Measurements from ENCODE around the gene BMPR1B. TPM values are rescaled to one million over a fixed set of nuclear protein-coding genes. Genes with fewer than 3 reads are reported as not detected.

BMPR1B gene
- total RNA-seq, 1 donor from 2014 or later, result 9.3 TPM

- Mint-ChIP-seq H3K4me1 (ENCODE audit: unreplicated experiment) (peaks cover 19% of the 10 kb centered on the region), H3K9me3 (no peaks in the 10 kb centered on the region), H3K27me3 (peaks cover 80% of the 10 kb centered on the region), H3K4me3 (peak overlapping the region; percentile 90), H3K27ac (peak overlapping the region; percentile 39), H3K36me3 (no peaks in the 10 kb centered on the region)
- peak; percentile 81 for DNase-seq (ENCODE audit: extremely low spot score, unreplicated experiment)
- TF ChIP-seq, protein P1, sequence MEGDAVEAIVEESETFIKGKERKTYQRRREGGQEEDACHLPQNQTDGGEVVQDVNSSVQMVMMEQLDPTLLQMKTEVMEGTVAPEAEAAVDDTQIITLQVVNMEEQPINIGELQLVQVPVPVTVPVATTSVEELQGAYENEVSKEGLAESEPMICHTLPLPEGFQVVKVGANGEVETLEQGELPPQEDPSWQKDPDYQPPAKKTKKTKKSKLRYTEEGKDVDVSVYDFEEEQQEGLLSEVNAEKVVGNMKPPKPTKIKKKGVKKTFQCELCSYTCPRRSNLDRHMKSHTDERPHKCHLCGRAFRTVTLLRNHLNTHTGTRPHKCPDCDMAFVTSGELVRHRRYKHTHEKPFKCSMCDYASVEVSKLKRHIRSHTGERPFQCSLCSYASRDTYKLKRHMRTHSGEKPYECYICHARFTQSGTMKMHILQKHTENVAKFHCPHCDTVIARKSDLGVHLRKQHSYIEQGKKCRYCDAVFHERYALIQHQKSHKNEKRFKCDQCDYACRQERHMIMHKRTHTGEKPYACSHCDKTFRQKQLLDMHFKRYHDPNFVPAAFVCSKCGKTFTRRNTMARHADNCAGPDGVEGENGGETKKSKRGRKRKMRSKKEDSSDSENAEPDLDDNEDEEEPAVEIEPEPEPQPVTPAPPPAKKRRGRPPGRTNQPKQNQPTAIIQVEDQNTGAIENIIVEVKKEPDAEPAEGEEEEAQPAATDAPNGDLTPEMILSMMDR (conservative IDR thresholded peaks at IDR 0.05), result no peak
Observed at GRCh38 chr4:94758141-94758699, 465 bp downstream of the BMPR1B start.

DNA sequence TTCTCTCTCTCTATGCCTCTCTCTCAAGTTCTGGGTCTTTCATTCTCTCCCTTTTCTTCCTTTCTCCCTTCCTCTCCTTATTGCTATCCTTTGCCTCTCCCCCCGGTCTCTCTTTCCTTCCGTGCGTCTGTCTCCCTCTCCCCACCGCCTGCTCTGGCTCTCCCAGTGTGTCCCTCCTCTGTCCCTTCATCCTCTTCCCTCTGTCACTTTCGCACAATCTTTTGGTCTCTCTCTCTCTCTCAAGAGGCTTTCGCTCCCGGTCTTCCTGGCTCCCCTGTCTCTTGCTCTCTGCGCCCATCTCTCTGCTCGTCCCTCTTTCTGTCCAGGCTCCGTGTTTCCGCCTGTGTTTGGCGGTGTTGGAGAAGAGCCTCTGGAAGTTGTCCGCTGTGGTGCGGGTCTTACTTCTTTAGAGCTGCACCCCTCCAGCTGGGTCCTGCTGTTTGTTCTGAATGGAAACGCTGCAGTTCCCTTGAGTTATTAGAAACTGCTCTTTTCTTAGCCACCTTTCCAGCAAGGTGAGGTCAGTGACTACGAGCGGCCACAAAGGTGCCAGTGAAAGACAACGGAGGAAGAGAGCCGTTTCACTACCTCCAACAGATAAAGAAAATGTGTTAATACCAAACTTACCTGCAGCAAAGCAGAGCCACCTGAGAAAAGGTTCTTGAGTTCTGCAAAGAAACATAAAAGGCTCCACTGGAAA is 1.1 kb downstream of the BMPR1B start:
- no peaks in the 10 kb centered on the region for H3K9me3 Mint-ChIP-seq
- peaks cover 21% of the 10 kb centered on the region for H3K4me1 Mint-ChIP-seq (ENCODE audit: unreplicated experiment)
- no peaks in the 10 kb centered on the region for H3K36me3 Mint-ChIP-seq
- H3K4me3 Mint-ChIP-seq, result peak overlapping the region; percentile 90
- peak overlapping the region; percentile 39 for H3K27ac Mint-ChIP-seq
- H3K27me3 Mint-ChIP-seq, result peaks cover 76% of the 10 kb centered on the region
- TF ChIP-seq, protein P1 (conservative IDR thresholded peaks at IDR 0.05), result no peak
- DNase-seq (ENCODE audit: extremely low spot score, unreplicated experiment), result no peak

DNA sequence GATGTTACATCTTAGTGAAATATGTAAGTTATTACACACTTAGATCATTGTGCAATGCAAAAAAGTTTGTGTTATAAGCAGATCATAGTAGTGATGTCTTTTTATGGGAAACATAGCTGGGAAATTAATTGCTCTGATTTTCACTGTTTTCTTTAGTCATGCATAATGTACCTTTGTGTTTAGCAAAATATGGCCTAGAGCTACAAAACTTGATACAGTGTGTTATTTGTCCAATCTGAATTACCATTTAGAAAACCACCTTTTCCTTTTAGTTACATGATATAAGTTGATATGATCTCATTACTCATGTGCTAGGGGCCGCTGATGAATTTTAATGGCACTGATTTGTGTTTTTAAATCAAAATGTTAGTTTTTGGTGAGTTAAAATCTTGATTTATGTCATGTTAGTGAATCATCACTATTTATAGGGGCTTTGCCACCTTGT is 2.0 kb downstream of the BMPR1B start:
- peaks cover 78% of the 10 kb centered on the region for H3K27me3 Mint-ChIP-seq
- TF ChIP-seq, protein P1 (conservative IDR thresholded peaks at IDR 0.05), result no peak
- H3K4me1 Mint-ChIP-seq (ENCODE audit: unreplicated experiment), result peaks cover 21% of the 10 kb centered on the region
- no peaks in the 10 kb centered on the region for H3K36me3 Mint-ChIP-seq
- H3K9me3 Mint-ChIP-seq, result no peaks in the 10 kb centered on the region
- no peak overlapping the region for H3K27ac Mint-ChIP-seq
- H3K4me3 Mint-ChIP-seq, result peak overlapping the region; percentile 90
- DNase-seq (ENCODE audit: extremely low spot score, unreplicated experiment), result no peak

GRCh38 chr4:94762326-94762725 is 4.6 kb downstream of the BMPR1B start:
- Mint-ChIP-seq H3K27ac (no peak overlapping the region), H3K4me1 (ENCODE audit: unreplicated experiment) (peaks cover 9% of the 10 kb centered on the region), H3K27me3 (peaks cover 54% of the 10 kb centered on the region), H3K9me3 (no peaks in the 10 kb centered on the region), H3K4me3 (no peak overlapping the region), H3K36me3 (no peaks in the 10 kb centered on the region)
- TF ChIP-seq, protein P1 (conservative IDR thresholded peaks at IDR 0.05), result no peak
- DNase-seq (ENCODE audit: extremely low spot score, unreplicated experiment), result no peak

DNA sequence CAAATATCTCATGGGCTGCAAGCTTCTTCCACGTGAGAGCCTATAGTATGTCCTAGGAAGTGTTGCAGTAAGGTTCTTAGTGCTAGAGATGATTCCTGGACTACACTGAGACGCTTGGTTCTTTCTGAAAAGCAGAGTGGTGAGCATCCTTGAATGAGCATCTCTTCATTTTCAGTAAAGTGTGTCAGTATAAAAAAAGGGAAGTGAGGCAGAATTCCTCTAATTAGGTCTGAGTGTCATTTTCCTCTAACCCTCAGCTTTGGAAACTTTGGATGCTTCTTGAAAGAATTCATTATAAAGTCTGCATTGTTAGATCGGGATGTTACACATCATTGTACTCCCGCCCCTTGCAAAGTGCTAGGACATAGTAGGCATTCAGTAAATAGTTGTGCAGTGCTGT is 5.2 kb downstream of the BMPR1B start:
- Mint-ChIP-seq H3K9me3 (no peaks in the 10 kb centered on the region), H3K4me1 (ENCODE audit: unreplicated experiment) (peaks cover 8% of the 10 kb centered on the region), H3K36me3 (no peaks in the 10 kb centered on the region), H3K27me3 (peaks cover 49% of the 10 kb centered on the region), H3K4me3 (no peak overlapping the region), H3K27ac (no peak overlapping the region)
- no peak for DNase-seq (ENCODE audit: extremely low spot score, unreplicated experiment)
- TF ChIP-seq, protein P1 (conservative IDR thresholded peaks at IDR 0.05), result no peak
